Natural killer cell (primary cell): Measurements from ENCODE around the gene OPN5. TPM values are rescaled to one million over a fixed set of nuclear protein-coding genes. Genes with fewer than 3 reads are reported as not detected.

Source experiments
- ATAC-seq, 3 donors: fragments of 150-1000 bp in 2 of 3; fragments of 200-7000 bp in 1 of 3; cut with Tn5 transposase; 1 replicate in 1 of 3; 2 replicates in 2 of 3; pipeline ENCODE4 v1.10.0; 2021; ENCODE audit warnings: mild to moderate bottlenecking in 2 of 3, moderate library complexity in 2 of 3
- DNase-seq, 2 donors: peaks; one replicate each; pipeline versions ENCODE4 v3.0.0 to v3.0.0-alpha.2; 2013 to 2021; ENCODE audit warnings: mixed read lengths in 1 of 2
- H3K27ac ChIP-seq: one replicate; pipeline ENCODE4 v1.5.1; 2013; ENCODE audit warnings: mild to moderate bottlenecking, low read length
- H3K27me3 ChIP-seq: one replicate; pipeline ENCODE4 v1.6.1; 2013; ENCODE audit warnings: low read length; ENCODE audit not compliant: control insufficient read depth, insufficient read depth
- H3K36me3 ChIP-seq: one replicate; pipeline ENCODE4 v1.6.1; 2013; ENCODE audit warnings: low read length; ENCODE audit not compliant: control insufficient read depth, insufficient read depth
- H3K4me1 ChIP-seq: one replicate; pipeline ENCODE4 v1.6.1; 2013; ENCODE audit warnings: low read length; ENCODE audit not compliant: control insufficient read depth, insufficient read depth
- H3K4me3 ChIP-seq: one replicate; pipeline ENCODE4 v1.5.1; 2013; ENCODE audit warnings: low read length
- H3K9me3 ChIP-seq: one replicate; pipeline ENCODE4 v1.6.1; 2013; ENCODE audit warnings: low read length; ENCODE audit not compliant: control insufficient read depth, insufficient read depth
- H3K27ac Mint-ChIP-seq, 2 donors: one replicate each; pipeline ENCODE4 v1.8.0; 2022; ENCODE audit warnings: mild to moderate bottlenecking in 2 of 2, mixed read lengths in 2 of 2, moderate library complexity in 1 of 2
- H3K27me3 Mint-ChIP-seq, 2 donors: one replicate each; pipeline ENCODE4 v1.8.0; 2022; ENCODE audit warnings: low read depth in 2 of 2, mixed read lengths in 2 of 2
- H3K36me3 Mint-ChIP-seq: one replicate; pipeline ENCODE4 v1.8.0; 2022; ENCODE audit warnings: mixed read lengths
- H3K4me1 Mint-ChIP-seq, 2 donors: one replicate each; pipeline ENCODE4 v1.8.0; 2022; ENCODE audit warnings: mixed read lengths in 2 of 2
- H3K4me3 Mint-ChIP-seq: one replicate; pipeline ENCODE4 v1.8.0; 2022; ENCODE audit warnings: mild to moderate bottlenecking, moderate library complexity, mixed read lengths
- H3K9me3 Mint-ChIP-seq, 2 donors: one replicate each; pipeline ENCODE4 v1.8.0; 2022; ENCODE audit warnings: mixed read lengths in 2 of 2
- WGBS: methylation state at CpG from one replicate; pipeline ENCODE4 v1.1.7; 2013; ENCODE audit warnings: missing lambda C conversion rate; ENCODE audit not compliant: insufficient coverage; 5-methylcytosine and 5-hydroxymethylcytosine counted together
- intact Hi-C: fragments of 100-400 bp; cut with micrococcal nuclease; formaldehyde crosslinking; loops from one replicate; pipeline ENCODE4 v1.14.2; 2022
- total RNA-seq, 4 donors: library from RNA; stranded (reverse); fragments of 120-200 nt in 1 of 4; gene quantifications; one replicate each; pipeline versions ENCODE4 v1.2.3 to v1.2.4, GENCODE V29; 2013 to 2022
- TF ChIP-seq, protein P1 (sequence below): fragments of 200-600 bp; IDR thresholded peaks from one replicate; pipeline ENCODE4 v1.8.0; 2022; ENCODE audit warnings: antibody characterized with exemption

Gene OPN5
- total RNA-seq, 3 donors from 2014 or later (not counting 1 experiment from before 2014, with no cell fraction given), result not detected

DNA sequence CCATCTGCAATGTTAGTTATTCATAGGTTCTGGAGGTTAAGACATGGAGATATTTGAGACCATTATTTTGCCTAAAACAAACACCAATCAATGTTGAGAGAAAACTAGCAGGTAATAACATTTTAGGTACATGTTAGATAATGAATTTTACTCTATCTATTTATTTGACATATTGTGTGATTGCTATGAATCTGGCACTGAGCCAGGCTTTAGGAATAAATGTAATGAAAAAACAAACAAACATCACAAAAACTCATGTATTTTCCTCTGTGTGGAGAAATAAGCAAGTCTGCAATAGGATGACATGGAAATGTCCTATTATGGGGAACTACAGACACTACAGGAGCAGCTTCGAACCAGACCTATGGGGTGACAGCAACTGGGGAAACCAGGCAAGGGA lies 57.8 kb downstream of the OPN5 start:
- H3K27me3 ChIP-seq, result no peaks in the 10 kb centered on the region
- Mint-ChIP-seq H3K4me1 (no peaks in the 10 kb centered on the region), H3K4me3 (no peak overlapping the region), H3K9me3 (no peaks in the 10 kb centered on the region), H3K27me3 (no peaks in the 10 kb centered on the region), H3K36me3 (no peaks in the 10 kb centered on the region), H3K27ac (no peak overlapping the region)
- intact Hi-C loops, result no loop called here
- ATAC-seq (no peak), DNase-seq (no peak)
- no peak overlapping the region for H3K4me3 ChIP-seq
- H3K9me3 ChIP-seq, result no peaks in the 10 kb centered on the region
- WGBS, result 77% methylated on average over 1 of the region's 1 CpG
- no peaks in the 10 kb centered on the region for H3K4me1 ChIP-seq
- no peaks in the 10 kb centered on the region for H3K36me3 ChIP-seq
- TF ChIP-seq, protein P1, sequence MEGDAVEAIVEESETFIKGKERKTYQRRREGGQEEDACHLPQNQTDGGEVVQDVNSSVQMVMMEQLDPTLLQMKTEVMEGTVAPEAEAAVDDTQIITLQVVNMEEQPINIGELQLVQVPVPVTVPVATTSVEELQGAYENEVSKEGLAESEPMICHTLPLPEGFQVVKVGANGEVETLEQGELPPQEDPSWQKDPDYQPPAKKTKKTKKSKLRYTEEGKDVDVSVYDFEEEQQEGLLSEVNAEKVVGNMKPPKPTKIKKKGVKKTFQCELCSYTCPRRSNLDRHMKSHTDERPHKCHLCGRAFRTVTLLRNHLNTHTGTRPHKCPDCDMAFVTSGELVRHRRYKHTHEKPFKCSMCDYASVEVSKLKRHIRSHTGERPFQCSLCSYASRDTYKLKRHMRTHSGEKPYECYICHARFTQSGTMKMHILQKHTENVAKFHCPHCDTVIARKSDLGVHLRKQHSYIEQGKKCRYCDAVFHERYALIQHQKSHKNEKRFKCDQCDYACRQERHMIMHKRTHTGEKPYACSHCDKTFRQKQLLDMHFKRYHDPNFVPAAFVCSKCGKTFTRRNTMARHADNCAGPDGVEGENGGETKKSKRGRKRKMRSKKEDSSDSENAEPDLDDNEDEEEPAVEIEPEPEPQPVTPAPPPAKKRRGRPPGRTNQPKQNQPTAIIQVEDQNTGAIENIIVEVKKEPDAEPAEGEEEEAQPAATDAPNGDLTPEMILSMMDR, result no peak
- H3K27ac ChIP-seq, result no peak overlapping the region

DNA sequence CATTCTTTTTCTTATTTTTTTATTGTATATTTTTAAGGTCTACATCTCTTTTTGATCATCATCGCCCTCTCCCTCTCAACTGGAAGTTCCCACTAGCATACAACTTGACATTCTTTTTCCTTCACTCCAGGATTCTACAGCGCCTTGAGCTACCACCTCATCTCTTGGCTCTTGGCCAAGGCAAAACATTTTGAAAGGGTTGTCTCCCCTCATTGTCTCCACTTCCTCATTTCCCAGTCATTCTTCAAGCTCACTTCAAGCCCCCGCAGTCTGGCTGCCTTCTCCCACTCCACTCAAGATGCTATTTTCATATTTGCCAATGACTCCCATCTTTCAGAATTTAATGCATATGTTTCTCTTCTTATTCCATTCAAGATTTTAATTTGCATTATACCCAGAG lies 63.0 kb downstream of the OPN5 start:
- peaks cover 0 to 5% of the 10 kb centered on the region in 2 donors for H3K9me3 Mint-ChIP-seq
- TF ChIP-seq, protein P1, result no peak
- no peak for ATAC-seq
- Histone ChIP-seq H3K36me3 (no peaks in the 10 kb centered on the region), H3K27me3 (no peaks in the 10 kb centered on the region), H3K4me1 (no peaks in the 10 kb centered on the region), H3K4me3 (no peak overlapping the region), H3K27ac (no peak overlapping the region), H3K9me3 (no peaks in the 10 kb centered on the region)
- no peaks in the 10 kb centered on the region for H3K36me3 Mint-ChIP-seq
- H3K4me3 Mint-ChIP-seq, result no peak overlapping the region
- H3K4me1 Mint-ChIP-seq, result no peaks in the 10 kb centered on the region
- DNase-seq, result no peak
- intact Hi-C loops, result no loop called here
- H3K27me3 Mint-ChIP-seq, result no peaks in the 10 kb centered on the region
- WGBS, result 85% methylated on average over 3 of the region's 3 CpGs
- H3K27ac Mint-ChIP-seq, result no peak overlapping the region

DNA sequence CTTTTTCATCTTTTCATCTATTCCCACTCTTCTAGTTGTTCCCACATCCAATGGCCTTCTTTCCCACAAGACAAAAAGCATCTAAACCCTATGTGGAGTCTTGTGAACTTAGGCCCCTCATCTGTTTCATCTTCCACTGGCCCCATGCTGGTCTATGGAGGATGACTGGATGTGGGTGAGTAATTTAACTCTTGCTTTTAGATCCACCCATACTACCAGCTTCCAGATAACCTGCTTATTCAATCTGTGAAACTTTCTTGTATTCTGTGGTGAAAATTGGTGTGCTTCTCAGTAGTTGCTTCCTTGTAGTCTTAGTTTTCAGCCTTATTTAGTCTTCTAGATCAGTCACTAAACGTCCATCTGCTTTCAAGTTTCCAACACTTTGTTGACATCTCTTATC lies 64.9 kb downstream of the OPN5 start:
- H3K4me1 Mint-ChIP-seq, result no peaks in the 10 kb centered on the region
- ATAC-seq, result no peak
- DNase-seq, result no peak
- no peak overlapping the region for H3K4me3 Mint-ChIP-seq
- Histone ChIP-seq H3K9me3 (no peaks in the 10 kb centered on the region), H3K27me3 (no peaks in the 10 kb centered on the region), H3K4me3 (no peak overlapping the region), H3K36me3 (no peaks in the 10 kb centered on the region), H3K4me1 (no peaks in the 10 kb centered on the region), H3K27ac (no peak overlapping the region)
- intact Hi-C loops, result no loop called here
- WGBS, result no CpG with 5 or more reads among the region's 1 CpG
- TF ChIP-seq, protein P1, result no peak
- no peaks in the 10 kb centered on the region for H3K27me3 Mint-ChIP-seq
- H3K9me3 Mint-ChIP-seq, result peaks cover 0 to 5% of the 10 kb centered on the region in 2 donors
- H3K36me3 Mint-ChIP-seq, result no peaks in the 10 kb centered on the region
- no peak overlapping the region for H3K27ac Mint-ChIP-seq

DNA sequence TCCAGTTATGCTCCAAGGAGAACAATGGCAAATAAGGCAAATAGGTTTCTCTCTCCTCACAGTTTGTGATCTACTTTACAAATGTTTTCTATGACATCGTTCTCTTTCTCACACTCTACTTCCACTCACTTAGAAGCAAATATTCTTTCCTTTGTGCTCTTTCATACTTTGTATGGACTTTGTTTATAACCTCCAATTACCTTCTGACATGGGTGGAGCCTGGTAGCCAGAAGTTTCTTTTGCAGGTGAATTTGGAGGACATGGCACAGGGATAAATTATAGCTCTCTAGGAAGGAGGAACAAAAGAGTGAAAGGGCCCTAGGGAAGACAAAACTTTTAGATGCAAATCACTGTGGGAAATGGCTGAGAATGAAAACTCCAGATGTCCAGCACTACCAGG lies 69.3 kb downstream of the OPN5 start:
- 92% methylated on average over 1 of the region's 1 CpG for WGBS
- no peak for ATAC-seq
- Mint-ChIP-seq H3K4me3 (no peak overlapping the region), H3K4me1 (no peaks in the 10 kb centered on the region), H3K27ac (no peak overlapping the region), H3K27me3 (no peaks in the 10 kb centered on the region), H3K36me3 (no peaks in the 10 kb centered on the region), H3K9me3 (peaks cover 0 to 6% of the 10 kb centered on the region in 2 donors)
- no peak overlapping the region for H3K4me3 ChIP-seq
- no peak for DNase-seq
- H3K36me3 ChIP-seq, result no peaks in the 10 kb centered on the region
- intact Hi-C loops, result no loop called here
- H3K27ac ChIP-seq, result no peak overlapping the region
- no peaks in the 10 kb centered on the region for H3K27me3 ChIP-seq
- no peaks in the 10 kb centered on the region for H3K4me1 ChIP-seq
- TF ChIP-seq, protein P1, result no peak
- no peaks in the 10 kb centered on the region for H3K9me3 ChIP-seq
